ENCODE results near the gene MYRIP.
"Not testable (repeated sequence)": the region's sequence is repeated elsewhere in the genome, so short reads cannot be mapped to it uniquely, and the experiment has no call there.

MYRIP gene

DNA sequence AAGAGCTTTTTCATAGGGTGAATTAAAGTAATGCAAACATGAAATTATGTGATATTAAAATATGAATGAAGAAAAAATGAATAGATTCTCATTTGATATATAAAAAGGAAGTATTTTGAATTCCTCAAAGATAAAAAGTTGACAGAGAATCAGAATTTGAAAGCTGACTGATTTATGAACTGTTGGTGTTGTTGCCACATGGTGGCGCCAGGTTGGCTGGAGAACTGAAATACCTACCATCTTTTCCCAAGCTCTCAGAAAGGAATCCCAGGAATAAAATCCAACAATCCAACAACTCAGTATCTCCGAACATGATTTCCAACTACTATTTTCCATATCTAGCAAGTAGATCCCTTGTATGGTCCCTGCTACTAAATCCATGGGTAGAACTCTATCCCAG is 3.1 kb downstream of the MYRIP start:
- TF ChIP-seq, protein P1, sequence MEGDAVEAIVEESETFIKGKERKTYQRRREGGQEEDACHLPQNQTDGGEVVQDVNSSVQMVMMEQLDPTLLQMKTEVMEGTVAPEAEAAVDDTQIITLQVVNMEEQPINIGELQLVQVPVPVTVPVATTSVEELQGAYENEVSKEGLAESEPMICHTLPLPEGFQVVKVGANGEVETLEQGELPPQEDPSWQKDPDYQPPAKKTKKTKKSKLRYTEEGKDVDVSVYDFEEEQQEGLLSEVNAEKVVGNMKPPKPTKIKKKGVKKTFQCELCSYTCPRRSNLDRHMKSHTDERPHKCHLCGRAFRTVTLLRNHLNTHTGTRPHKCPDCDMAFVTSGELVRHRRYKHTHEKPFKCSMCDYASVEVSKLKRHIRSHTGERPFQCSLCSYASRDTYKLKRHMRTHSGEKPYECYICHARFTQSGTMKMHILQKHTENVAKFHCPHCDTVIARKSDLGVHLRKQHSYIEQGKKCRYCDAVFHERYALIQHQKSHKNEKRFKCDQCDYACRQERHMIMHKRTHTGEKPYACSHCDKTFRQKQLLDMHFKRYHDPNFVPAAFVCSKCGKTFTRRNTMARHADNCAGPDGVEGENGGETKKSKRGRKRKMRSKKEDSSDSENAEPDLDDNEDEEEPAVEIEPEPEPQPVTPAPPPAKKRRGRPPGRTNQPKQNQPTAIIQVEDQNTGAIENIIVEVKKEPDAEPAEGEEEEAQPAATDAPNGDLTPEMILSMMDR (IDR thresholded peaks at IDR 0.05; ENCODE audit: insufficient read depth, low read length, poor library complexity, severe bottlenecking) = no peak
- no peak for TF ChIP-seq EZH2phosphoT487 (conservative IDR thresholded peaks at IDR 0.05; ENCODE audit: low read length)
- H3K27me3 ChIP-seq (ENCODE audit: low read length) = no peaks in the 10 kb centered on the region

DNA sequence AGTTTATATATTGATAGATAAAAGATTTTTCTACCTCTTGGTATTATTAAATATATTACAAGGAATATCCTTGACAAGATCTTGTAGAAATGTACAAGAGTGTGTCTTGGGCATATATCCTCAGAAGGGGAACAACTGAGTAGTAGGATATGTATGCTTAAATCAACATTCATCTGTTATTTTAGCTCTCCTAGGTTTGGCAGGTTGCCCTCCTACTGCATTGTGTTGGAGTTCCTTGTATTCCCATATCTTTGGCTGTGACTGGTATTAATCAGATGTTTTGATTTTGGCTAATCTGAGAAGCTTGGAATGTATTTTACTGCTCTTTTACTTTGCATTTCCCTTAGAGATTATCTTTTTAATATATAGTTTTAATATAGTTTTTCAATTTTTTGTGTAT is 4.6 kb downstream of the MYRIP start:
- Histone ChIP-seq H4K20me1 (ENCODE audit: low read depth, low read length) (no peaks in the 10 kb centered on the region), H3K79me2 (ENCODE audit: insufficient read depth, low read length) (no peaks in the 10 kb centered on the region), H3K27me3 (ENCODE audit: low read length) (no peaks in the 10 kb centered on the region), H3F3A (ENCODE audit: insufficient read depth) (no peaks in the 10 kb centered on the region), H3K36me3 (ENCODE audit: low read length) (no peaks in the 10 kb centered on the region), H3K9me2 (replicated peaks; ENCODE audit: insufficient read depth, low read length) (no peaks in the 10 kb centered on the region), H3K9me3 (ENCODE audit: insufficient read depth, low read length) (no peaks in the 10 kb centered on the region), H3K4me2 (ENCODE audit: low read depth, low read length, poor library complexity, severe bottlenecking) (no peak overlapping the region), H3K4me3 (ENCODE audit: insufficient read depth, low read length, poor library complexity, severe bottlenecking) (no peak overlapping the region), H2AFZ (ENCODE audit: low read depth, low read length, severe bottlenecking) (no peak overlapping the region), H3K9ac (ENCODE audit: low read length) (no peak overlapping the region), H3K27ac (ENCODE audit: low read depth, low read length) (no peak overlapping the region)
- no peak for TF ChIP-seq EZH2phosphoT487 (conservative IDR thresholded peaks at IDR 0.05; ENCODE audit: low read length)
- TF ChIP-seq, protein P1 (IDR thresholded peaks at IDR 0.05; ENCODE audit: insufficient read depth, low read length, poor library complexity, severe bottlenecking) = no peak

More for the DNA sequence above, 3.1 kb downstream of the MYRIP start:
- Histone ChIP-seq H2AFZ (ENCODE audit: low read depth, low read length, severe bottlenecking) (no peak overlapping the region), H3K4me2 (ENCODE audit: low read depth, low read length, poor library complexity, severe bottlenecking) (no peak overlapping the region), H3K36me3 (ENCODE audit: low read length) (no peaks in the 10 kb centered on the region), H3K79me2 (ENCODE audit: insufficient read depth, low read length) (no peaks in the 10 kb centered on the region), H3K9me2 (replicated peaks; ENCODE audit: insufficient read depth, low read length) (no peaks in the 10 kb centered on the region), H3F3A (ENCODE audit: insufficient read depth) (no peaks in the 10 kb centered on the region), H4K20me1 (ENCODE audit: low read depth, low read length) (no peaks in the 10 kb centered on the region), H3K4me3 (ENCODE audit: insufficient read depth, low read length, poor library complexity, severe bottlenecking) (no peak overlapping the region), H3K9ac (ENCODE audit: low read length) (no peak overlapping the region), H3K27ac (ENCODE audit: low read depth, low read length) (no peak overlapping the region), H3K9me3 (ENCODE audit: insufficient read depth, low read length) (no peaks in the 10 kb centered on the region)

DNA sequence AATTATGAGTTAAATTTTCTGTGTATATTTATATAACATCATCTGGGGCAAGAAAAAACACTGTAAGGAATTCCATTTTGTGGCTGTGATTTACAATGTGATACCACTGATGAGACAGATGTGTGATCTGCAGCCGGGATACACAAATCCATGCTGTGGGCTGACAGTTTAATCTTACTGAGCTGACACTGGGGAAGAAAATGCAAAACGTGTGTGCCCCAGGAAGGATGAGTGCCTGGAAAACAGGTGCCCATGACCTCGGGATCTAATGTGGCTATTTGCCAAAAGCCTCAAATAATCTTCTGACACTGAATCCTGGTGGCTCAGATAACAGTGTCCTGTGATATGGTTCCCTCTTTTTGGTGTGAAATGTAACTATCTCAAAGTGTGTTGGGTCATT is 10.5 kb downstream of the MYRIP start:
- 0 out of 2 replicates have a peak, but pooled peaks cover 2% of the 10 kb centered on the region for H3K27me3 ChIP-seq (ENCODE audit: low read length)

DNA sequence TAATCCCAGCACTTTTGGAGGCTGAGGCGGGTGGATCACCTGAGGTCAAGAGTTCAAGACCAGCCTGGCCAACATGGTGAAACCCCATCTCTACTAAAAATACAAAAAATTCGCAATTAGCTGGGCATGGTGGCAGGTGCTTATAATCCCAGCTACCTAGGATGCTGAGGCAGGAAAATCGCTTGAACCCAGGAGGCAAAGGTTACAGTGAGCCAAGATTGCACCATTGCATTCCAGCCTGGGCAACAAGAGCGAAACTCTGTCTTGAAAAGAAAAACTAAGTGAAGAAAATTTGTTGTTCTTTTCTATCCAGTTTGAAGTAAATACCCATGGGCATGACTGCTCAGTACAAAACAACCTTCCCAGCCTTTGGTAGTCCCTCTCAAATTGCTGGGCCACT is 24.4 kb downstream of the MYRIP start:
- H2AFZ ChIP-seq (ENCODE audit: low read depth, low read length, severe bottlenecking); H3K4me3 ChIP-seq (ENCODE audit: insufficient read depth, low read length, poor library complexity, severe bottlenecking); H3K9me2 ChIP-seq (replicated peaks; ENCODE audit: insufficient read depth, low read length); H3F3A ChIP-seq (ENCODE audit: insufficient read depth); H3K4me2 ChIP-seq (ENCODE audit: low read depth, low read length, poor library complexity, severe bottlenecking); H3K27me3 ChIP-seq (ENCODE audit: low read length); H3K79me2 ChIP-seq (ENCODE audit: insufficient read depth, low read length); H3K36me3 ChIP-seq (ENCODE audit: low read length); H4K20me1 ChIP-seq (ENCODE audit: low read depth, low read length); H3K27ac ChIP-seq (ENCODE audit: low read depth, low read length); H3K9ac ChIP-seq (ENCODE audit: low read length); H3K9me3 ChIP-seq (ENCODE audit: insufficient read depth, low read length): not testable (repeated sequence)

More for the DNA sequence above, 10.5 kb downstream of the MYRIP start:
- Histone ChIP-seq H3K9me3 (ENCODE audit: insufficient read depth, low read length) (no peaks in the 10 kb centered on the region), H3K9ac (ENCODE audit: low read length) (no peak overlapping the region), H3K4me2 (ENCODE audit: low read depth, low read length, poor library complexity, severe bottlenecking) (no peak overlapping the region), H4K20me1 (ENCODE audit: low read depth, low read length) (no peaks in the 10 kb centered on the region), H3K9me2 (replicated peaks; ENCODE audit: insufficient read depth, low read length) (no peaks in the 10 kb centered on the region), H3F3A (ENCODE audit: insufficient read depth) (no peaks in the 10 kb centered on the region), H2AFZ (ENCODE audit: low read depth, low read length, severe bottlenecking) (no peak overlapping the region), H3K79me2 (ENCODE audit: insufficient read depth, low read length) (no peaks in the 10 kb centered on the region), H3K4me3 (ENCODE audit: insufficient read depth, low read length, poor library complexity, severe bottlenecking) (no peak overlapping the region), H3K36me3 (ENCODE audit: low read length) (no peaks in the 10 kb centered on the region), H3K27ac (ENCODE audit: low read depth, low read length) (no peak overlapping the region)
- TF ChIP-seq EZH2phosphoT487 (conservative IDR thresholded peaks at IDR 0.05; ENCODE audit: low read length) = no peak
- TF ChIP-seq, protein P1 (IDR thresholded peaks at IDR 0.05; ENCODE audit: insufficient read depth, low read length, poor library complexity, severe bottlenecking) = no peak

Measured in SU-DHL-6 (cell line).